ENCODE measurements around the gene KLK6.

DNA sequence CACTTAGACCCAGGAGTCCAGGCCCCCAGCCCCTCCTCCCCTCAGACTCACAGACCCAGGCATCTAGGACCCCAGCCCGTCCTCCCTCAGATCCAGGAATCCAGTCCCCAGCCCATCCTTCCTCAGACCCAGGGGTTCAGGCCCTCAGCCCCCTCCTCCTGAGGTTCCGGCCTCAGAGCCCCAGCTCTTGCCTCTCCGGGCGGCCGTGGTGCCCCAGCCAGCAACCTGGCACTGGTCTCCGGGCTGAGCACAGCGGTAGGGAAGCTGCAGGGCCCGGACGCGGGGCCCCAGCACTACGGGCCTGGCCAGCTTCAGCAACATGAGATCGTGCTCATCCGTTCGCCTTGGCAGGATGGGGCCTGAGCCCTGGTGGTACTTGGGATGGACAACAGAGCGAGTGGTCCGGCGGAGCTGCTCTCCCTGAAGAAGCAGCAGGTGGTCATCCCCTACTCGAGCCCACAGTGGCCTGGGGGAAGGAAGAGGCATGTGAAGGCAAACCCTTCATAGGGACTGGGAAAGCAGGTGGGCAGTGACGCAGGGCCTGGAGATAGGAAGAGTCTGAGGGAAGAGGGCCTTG is 46.4 kb upstream of the KLK6 start:
- TF ChIP-seq POLR2A (IDR thresholded peaks at IDR 0.05; ENCODE audit: low read length), result no peak
- no peak for TF ChIP-seq GATA1 (IDR thresholded peaks at IDR 0.05; ENCODE audit: low read depth, low read length)
